GM19099 (cell line): ENCODE measurements around the gene APOL3.

ENCODE experiments used
- POLR2A ChIP-seq: IDR thresholded peaks from 3 replicates; pipeline ENCODE4 v1.6.1; 2011; ENCODE audit warnings: low read depth; ENCODE audit not compliant: insufficient read length; ENCODE audit errors: extremely low read depth

APOL3 gene

GRCh38 chr22:36100134-36100824 is 60.3 kb downstream of the APOL3 start:
- TF ChIP-seq POLR2A: no peak

GRCh38 chr22:36097880-36098279 is 62.7 kb downstream of the APOL3 start:
- TF ChIP-seq POLR2A: no peak
